HG02970 (cell line): Measurements from ENCODE around the gene BLOC1S5.

Source experiments
- ATAC-seq: cut with Tn5 transposase; IDR thresholded peaks from one replicate; pipeline ENCODE4 v1.9.1; 2021; ENCODE audit warnings: mild to moderate bottlenecking, moderate library complexity, moderate number of reproducible peaks; ENCODE audit not compliant: unreplicated experiment, low FRiP score

Gene BLOC1S5, protein sequence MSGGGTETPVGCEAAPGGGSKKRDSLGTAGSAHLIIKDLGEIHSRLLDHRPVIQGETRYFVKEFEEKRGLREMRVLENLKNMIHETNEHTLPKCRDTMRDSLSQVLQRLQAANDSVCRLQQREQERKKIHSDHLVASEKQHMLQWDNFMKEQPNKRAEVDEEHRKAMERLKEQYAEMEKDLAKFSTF

DNA sequence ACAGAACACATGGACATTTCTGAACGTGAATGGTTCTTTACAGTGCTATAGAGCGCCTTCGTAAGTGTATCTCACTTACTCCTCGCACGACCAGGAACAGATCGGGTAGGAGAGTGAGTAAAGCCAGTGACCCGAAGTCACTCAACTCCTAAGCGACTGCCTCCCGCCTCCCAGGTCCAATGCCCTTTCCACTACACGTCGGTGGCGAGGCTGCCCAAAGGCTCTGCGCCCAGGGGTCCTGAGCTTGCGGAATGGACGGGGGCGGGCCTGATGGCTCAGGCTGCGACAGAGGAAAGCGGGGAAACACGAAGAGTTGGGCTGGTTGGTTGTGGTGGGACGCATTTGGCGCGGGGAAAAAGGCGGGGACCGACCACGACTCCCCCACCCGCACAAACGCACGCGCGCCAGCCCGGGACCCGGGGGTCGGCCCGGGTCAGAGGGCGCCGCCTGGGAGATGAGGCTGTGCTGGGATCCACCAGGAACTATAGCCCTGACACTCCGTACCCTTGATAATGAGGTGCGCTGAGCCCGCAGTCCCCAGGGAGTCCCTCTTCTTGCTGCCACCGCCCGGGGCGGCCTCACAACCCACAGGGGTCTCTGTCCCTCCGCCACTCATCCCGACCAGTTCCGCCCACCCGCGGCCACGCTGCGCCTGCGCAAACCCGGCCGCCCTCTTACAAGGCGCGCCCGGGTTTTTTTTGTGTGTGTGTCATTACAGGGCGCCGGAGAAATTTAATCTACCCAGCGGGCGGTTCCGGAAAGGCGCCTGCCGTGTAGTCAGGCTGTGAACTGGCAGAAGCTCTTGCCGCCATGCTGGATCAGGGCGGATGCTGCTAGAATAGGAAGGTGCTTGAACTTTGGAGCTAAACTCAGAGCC is at the start of gene BLOC1S5:
BLOC1S5 (minus strand) TSS at position 629 of the 877 bp plus-strand sequence; CDS start at position 616, 13 bp downstream.
- ATAC-seq, result peak; percentile 92

DNA sequence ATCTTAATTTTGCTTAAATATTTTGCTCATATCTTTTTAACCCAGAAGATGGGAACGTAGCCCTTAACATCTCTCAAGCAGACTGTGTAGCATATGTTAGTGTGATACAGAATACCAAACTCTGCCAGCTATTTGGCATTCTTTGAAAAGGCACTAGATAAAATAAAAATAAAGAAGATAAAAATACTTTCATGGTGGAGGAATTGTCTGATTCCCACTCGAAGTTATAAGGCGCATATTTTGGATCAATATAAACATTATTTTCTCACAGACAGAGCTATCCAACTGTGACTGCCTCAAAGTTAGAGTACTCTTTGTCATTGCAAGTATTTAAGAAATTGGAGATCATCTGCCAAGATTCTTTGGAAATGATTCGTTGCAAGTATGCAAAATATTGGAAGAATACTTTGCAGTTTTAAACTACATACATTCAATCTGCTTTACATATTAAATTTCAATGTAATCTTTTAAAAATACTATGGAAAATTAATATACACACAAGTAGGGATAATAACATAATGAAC is 49.0 kb upstream of the BLOC1S5 start:
- no peak for ATAC-seq

DNA sequence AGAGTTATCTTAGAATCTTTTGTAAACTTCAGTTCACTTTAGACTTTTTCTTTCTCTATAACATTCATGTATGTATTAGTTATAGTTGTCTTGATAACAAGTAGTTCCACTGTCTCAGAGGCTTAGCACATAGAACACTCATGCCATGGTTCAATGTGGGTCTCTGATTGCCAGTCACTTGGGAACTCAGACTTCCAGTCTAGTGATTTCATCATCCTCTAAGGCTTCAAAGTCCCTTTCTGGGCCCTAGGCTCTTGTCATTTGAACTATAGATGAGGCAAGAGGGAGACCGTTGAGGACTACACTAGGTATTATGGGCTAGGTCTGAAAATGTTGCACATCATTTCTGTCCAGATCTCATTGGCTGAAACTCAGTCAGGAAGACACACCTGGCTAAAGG is 46.5 kb upstream of the BLOC1S5 start:
- no peak for ATAC-seq

DNA sequence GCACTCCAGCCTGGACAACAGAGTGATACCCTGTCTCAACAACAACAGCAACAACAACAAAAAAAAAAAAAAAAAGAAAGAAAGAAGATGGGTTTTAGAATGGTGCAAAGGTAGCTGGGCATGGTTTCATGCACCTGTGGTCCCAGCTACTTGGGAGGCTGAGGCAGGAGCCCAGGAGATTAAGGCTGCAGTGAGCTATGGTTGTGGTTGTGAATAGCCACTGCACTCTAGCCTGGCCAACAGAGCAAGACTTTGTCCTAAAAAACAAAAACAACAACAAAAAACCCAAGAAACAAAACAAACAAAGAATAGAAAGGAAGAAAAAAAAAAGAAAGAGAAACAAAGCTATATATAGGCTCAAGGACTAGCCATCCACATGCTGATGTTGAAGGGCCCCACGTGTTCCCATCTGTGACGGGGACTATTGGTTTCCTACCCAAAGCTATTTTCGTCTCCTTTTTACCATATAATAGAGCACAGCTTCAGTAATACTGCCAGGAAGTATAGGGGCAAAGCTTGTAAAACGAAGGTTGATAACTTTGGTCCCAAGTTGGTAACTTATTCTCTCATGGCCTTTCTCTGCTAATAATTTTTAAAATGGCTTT is 46.0 kb upstream of the BLOC1S5 start:
- ATAC-seq, result no peak

DNA sequence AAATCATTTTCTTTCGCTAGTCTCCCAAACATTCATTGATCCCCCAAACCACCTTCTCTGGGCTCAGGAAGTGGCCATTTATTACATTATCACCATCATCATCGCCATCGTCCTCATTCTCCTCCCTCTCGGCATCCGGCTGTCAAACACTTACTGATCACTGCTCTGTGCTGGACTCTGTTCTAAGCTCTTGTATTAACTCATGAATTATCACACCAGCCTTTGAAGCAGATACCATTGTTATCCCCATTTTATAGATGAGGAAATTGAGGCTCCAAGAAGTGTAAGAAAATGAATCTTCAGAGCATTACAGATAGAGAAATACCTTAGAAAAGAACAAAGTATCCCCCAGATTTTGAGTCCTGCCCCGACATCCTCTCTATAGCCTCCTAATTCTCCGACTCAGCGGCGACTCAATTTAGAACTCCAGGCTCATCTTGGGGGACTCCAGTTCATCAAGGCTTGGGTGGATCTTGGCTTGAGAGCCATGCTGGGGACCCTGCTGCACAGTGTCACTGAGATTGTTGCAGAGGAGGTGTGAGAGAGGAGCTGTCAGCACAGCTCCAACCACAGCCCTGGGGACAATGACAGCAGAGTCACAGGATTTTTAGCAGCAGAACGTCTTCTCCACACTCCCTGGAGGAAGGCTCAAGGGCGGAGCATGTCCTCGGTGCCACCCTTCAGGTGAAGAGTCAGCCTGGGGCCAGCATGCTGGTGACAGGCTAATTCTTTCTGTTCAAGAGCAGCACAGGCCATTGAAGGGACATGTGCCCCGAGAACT is 44.8 kb upstream of the BLOC1S5 start:
- ATAC-seq, result no peak

DNA sequence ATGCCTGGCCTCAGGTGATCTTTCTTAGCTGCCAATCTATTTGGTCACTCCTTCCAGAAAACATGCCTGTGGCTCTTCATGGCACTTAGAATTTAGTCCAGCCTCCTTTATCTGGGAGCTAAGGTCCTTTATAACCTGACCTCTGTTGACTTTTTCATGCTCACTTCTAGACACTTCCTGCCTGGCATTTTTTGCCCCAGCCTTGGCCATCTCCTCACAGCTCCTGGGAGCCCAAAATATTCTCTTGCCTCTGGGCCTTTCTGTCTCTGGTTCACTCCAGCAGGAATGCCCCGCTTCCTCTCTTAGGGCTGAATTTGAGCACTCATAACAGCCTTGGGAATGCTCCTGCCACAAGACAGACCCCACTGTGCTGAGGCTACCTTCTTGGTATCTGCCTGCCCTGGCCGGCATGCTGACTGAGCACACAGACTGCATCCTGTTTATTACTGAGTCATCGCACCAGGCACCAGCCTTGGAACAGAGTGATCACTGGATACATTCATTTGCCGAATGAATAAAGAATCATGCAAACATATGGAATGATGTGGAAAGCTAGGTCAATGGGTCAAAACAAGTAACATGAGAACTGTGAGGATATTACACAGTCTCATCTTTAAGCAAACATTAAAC is 44.0 kb upstream of the BLOC1S5 start:
- ATAC-seq, result no peak

DNA sequence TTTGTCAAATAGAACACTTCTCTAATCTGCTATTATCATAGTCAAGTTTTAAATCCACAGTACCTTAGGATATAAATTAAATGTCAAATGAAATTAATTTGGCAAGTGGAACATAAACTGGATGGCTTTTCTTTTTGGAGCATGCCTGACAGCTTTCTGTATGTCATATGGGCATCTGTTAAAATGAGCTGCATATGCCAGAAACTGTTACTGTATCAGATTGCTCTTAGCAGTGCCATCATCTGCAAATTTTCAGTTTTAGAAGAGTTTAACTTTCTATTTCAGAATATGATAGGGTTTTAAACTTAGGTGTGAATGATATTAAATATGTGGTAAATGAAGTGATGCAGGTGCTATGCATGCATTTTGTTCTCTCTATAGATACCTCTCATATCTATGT is 41.6 kb upstream of the BLOC1S5 start:
- ATAC-seq, result no peak

DNA sequence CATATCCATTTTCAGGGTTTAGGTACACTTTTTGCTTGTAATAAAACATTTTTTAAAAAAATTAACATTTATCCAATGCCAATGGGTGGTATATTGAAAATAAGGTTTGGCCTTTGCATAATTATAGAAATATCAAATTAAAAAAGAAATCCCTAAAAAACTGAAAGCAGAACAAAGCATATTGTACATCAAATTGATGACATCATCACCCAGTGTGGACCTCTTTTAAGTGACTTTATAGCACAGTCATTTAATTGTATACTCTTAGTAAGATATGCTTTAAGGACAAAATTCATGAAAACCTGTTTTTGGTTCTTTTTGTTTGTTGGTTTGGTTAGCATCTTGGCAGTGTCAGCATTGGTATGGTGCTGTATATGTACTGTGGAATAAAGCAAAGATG is 39.5 kb upstream of the BLOC1S5 start:
- ATAC-seq, result no peak

DNA sequence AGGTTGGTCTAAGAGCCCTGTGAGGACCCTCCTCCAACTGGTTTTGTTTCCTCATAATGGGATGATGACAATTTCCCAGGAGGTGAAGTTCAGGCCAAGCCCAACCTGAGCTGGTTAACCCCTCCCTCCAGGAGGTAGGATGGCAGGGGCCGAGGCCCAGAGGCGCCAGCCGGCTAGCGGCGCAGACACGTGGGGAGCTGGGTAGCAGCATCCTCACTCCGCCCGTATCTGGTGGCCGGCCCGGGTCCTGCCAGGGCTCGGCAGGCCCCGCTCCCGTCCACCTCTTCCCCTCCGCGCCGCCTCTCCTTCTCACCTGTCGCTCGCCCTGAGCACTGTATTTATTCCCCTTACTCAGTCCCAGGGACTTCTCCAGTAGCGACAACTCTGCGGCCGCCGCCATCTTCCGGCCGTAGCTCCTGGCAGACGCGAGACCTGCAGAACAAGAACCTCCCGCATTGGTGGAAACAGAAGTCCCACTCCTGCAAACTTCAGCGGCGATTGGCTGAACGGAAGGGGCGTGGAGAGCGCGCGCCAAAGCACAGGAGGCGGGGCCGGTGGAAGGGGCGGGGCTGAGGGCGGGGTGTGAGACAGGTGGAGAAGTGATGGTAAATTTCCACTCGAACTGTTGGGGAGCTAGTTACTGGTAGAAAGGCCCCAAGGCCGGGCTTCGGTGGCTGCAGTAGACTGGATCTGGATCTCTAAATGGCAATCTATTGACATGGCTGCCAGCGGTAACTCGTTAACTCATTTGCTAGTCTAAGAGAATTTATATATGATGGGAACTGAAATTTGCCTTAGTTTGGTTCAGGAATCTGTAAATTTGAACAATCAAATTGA is 38.2 kb upstream of the BLOC1S5 start, which contains the start of gene EEF1E1:
EEF1E1 (minus strand) TSS at position 427 of the 837 bp plus-strand sequence; CDS start at position 400, 27 bp downstream.
- ATAC-seq, result peak; percentile 100

DNA sequence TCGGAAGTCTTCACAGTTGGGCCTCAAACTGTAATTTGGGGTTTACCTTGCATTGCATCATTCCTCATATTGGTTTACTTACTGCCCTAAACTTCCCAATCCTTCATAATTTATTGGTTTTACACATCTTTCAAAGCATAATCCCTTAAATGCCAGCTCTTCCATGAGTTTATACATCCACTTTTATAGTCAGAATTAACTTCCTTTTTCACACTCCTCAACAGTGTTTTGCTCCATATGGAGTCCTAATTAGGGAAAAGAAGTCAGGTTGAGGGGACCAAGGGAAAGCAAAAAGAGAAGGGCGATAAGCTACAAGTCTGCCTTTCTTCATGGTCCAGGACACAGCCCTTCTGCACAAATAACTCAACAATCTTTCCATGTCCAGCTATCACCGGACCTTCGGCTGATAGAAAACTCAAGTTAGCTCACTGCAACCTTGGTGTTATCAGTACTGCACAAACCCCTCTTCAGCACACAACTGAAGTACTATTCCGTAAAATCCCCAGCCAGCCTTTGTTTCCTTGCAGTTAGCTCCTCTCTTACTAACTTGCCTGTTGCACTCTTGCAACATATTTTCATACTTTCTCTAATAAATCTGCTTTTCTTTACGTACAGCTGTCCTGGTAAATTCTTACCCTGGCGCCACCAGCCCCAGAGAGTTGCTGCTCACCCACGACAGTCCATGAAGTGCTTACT is 36.1 kb upstream of the BLOC1S5 start:
- no peak for ATAC-seq

DNA sequence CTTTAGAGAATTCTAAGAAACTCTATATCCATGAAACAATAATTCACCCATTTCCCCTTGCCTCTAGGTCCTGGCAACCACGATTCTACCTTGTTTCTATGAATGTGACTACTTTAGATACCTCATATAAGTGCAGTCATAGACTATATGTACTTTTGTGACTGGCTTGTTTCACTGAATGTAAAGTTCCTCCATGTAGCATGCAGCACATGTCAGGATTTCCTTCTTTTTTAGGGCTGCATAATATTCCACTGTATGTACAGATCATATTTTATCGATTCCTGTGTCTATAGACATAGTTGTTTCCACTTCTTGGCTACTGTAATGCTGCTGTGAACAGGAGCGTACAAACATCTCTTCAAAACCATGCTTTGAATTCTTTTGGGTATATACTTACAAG is 26.5 kb upstream of the BLOC1S5 start:
- ATAC-seq, result no peak

DNA sequence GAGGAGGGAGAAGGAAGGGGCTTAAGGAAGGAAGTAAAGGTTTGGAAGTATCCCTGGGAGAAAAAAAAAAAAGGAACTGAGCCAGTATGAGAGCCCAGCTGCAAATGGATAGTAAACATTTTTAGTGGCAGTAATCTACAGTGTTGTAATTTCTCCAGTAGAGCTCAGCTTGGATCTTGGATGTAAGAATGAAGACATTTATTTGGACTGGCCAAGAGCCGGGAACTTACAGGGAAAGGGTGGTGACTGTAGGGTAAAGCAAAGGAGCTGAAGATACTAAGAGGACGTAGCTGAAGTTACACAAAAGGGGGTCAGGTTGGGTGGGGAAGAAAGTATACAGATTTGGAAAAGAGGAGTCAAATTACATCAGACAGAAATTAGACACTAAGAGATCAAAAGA is 24.7 kb upstream of the BLOC1S5 start:
- no peak for ATAC-seq

DNA sequence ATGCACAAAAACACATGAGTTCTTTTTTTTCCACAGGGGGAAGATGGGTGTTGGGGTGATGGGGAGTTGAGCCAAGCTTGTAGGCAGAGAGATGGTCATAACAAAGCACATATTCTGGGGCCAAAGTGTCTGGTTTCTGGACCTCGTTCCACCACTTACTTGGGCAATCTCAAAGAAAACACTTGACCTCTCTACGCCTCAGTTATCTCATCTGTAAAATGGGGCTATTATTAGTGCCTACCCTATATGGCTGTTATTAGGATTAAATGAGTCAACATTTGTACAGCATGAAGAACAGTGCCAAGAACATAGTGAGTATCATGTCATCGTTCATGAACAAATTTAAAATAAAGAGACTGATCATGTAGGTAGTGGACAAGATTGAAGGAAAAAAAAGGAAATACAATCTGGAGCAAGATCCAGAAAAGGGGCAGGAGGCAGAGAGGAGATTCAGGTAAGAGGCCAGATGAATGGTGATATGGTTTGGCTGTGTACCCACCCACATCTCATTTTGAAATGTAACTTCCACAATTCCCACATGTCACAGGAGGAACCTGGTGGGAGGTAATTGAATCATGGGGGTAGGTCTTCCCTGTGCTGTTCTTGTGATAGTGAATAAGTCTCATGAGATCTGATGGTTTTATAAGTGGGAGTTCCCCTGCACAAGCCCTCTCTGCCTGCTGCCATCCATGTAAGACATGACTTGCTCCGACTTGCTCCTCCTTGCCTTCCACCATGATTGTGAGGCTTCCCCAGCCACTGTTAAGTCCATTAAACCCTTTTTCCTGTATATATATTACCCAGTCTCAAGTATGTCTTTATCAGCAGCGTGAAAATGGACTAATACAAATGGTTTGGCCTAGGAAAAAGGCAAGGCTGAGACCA is 23.9 kb upstream of the BLOC1S5 start:
- ATAC-seq, result no peak

DNA sequence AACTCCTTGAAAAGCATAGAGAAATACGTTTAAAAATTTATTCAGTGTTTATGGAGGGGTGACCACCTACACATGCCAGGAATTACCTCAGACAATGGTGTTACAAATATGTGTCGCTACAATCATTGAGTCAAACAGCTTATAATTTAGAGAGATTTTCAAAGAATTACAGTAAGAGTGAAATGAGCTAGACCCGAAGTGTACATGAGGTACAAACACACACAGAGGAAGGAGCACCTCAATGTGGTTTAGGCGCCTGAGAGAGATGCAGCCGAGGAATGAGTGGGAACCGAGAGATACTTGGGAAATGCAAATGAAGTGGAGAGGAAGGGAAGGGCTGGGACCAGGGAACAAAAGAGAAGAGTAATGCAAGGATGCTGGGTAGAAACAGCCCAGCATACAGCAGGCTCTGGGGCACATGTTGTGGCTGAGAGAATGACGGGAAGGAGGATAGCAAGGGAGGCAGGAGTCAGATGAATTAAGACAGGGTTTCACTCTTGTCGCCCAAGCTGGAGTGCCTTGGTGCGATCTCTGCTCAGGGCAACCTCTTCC is 22.6 kb upstream of the BLOC1S5 start:
- ATAC-seq, result no peak

DNA sequence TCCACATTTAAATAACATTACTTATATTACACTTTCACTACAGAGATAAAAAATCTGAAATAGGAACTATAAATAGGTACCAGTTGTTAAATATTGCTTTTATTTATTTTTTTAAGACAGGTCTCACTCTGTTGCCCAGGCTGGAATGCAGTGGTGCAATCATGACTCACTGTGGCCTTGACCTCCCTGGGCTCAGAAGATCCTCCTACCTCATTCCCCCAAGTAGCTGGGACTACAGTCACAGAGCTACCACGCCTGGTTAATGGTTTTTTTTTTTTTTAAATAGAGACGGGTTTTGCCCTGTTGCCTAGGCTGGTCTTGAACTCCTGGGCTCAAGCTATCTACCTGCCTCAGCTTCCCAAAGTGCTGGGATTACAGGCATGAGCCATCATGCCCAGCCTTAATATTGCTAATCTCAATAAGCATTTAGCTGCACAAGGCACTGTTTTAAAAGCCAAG is 20.9 kb upstream of the BLOC1S5 start:
- ATAC-seq, result no peak

DNA sequence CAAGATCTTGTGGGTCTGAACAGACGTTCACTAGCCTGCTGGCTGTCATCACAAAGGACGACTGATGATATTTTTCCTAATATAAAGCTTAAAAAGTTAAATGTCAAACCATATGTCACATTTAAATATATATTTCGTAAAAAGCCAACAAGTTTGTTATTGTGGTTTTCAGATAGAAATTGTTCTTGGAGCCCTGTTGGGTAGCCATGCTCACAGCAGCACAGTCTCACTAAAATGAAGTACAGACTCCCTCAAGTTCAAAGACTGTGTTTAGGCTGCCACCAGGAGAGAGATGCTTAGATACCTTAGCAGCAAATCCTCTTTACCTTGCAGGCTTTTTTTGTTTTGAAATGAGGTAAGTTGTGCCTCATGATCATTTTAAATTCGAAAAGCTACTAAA is 20.4 kb upstream of the BLOC1S5 start:
- no peak for ATAC-seq
